Ramos (cell line): Measurements from ENCODE around the gene OIP5.
"Not testable (repeated sequence)": the region's sequence is repeated elsewhere in the genome, so short reads cannot be mapped to it uniquely, and the experiment has no call there.

ENCODE experiments used
- in situ Hi-C: fragments of 300-500 bp; cut with MboI; formaldehyde crosslinking; loops from one replicate; pipeline ENCODE4 v1.14.3; 2022; ENCODE audit warnings: low sequenced_read_pairs; ENCODE audit not compliant: unreplicated experiment

OIP5 gene

GRCh38 chr15:41304149-41304770 is 28.1 kb downstream of the OIP5 start:
- in situ Hi-C loops, result no loop called here

GRCh38 chr15:41301587-41301986 is 30.8 kb downstream of the OIP5 start:
- in situ Hi-C loops, result no loop called here

DNA sequence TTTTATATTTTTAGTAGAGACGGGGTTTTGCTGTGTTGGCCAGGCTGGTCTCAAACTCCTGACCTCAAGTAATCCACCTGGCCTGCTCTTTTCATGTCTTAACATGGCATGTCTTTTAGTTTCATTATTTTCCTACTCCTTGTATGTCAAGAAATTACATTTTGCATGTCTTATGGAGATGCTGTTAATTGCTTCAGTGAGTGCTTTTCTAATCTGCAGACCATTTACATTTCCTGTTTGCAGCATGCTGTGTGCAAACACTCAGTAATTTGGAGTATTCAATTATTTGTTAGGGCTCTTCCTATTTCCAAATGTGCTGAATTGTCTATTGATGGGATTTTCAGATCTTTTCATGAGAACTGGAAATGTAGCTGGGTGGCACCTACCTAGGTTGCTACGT is 31.3 kb downstream of the OIP5 start:
- in situ Hi-C loops, result not testable (repeated sequence)

DNA sequence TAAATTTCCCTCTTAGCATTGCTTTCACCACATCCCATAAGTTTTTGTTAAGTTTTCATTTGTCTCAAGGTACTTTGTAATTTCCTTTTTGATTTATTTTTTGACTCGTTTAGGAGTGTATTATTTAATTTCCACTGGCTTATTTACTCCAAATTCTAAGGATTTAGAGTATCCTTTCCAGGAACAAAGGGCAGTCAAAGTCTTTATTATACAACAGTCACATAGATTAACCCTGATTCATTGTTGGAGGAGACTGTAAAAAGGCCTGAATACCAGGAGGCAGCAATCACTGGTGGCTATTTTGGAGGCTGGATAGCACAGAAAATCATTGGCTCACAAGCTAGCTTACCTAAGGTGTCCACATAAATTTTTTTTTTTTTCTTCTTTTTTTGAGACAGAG is 39.9 kb downstream of the OIP5 start:
- in situ Hi-C loops, result no loop called here

- in situ Hi-C loops, result no loop called here
Observed at GRCh38 chr15:41291065-41291631, 41.2 kb downstream of the OIP5 start.

DNA sequence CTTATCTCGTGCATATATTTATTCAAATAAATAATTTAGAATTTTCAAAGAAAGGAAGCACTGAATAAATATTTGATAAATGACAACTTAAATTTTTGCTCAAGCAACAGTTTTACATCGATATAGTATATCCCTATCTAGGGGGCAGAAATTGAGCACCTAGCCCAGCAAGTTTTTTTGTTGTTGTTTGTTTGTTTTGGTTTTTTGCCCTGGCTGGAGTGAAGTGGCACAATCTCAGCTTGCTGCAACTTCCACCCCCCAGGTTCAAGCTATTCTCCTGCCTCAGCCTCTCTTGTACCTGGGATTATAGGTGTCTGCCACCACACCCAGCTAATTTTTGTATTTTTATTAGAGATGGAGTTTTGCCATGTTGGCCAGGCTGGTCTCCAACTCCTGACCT is 42.4 kb downstream of the OIP5 start:
- in situ Hi-C loops, result no loop called here

GRCh38 chr15:41288464-41288863 is 43.9 kb downstream of the OIP5 start:
- in situ Hi-C loops, result no loop called here

- in situ Hi-C loops, result no loop called here
Observed at GRCh38 chr15:41286665-41287333, 45.6 kb downstream of the OIP5 start.

DNA sequence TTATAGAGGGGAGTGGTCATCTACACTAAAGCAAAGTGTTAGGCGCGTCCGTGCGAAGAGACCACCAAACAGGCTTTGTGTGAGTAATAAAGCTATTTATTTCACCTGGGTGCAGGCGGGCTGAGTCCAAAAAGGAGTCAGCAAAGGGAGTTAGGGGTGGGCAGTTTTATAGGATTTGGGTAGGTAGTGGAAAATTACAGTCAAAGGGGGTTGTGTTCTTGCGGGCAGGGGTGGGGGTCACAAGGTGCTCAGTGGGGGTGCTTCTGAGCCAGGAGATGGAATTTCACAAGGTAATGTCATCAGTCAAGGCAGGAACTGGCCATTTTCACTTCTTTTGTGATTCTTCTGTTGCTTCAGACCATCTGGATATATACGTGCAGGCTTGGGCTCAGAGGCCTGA is 47.1 kb downstream of the OIP5 start:
- in situ Hi-C loops, result no loop called here

DNA sequence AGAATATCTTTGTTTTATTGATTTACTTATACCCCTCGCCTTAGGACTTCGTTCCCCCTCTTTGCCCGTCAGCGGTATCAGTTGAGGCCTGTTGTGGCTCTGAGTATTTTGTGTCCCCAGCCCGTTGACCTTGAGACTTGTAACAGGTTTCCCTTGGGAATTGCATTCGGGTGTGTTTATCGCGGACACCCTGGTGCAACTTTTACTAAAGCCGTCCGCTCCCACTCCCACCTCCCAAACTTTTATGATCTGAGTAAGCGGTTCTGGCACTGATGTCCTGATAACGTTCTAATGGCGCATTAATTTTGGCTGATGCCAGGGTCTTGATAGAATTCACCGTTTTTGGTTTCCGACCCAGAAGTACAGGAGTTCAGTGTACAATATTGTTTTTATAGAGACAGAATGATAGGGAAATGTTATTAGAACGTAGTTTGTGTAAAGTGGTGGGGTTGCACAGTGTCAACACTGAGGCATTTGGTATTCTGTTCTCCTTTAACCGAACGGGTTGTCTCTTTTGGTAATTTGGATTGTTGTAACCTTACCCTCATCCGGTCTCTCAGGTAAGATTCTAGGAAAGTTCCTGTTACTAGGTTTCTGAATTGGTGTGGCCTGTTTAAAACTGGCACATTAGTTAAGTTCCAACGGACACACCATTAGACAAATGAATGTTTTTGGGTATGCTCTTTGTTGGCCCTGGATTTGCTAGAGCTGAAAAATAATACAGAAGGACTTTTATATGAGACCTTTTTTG is 47.8 kb downstream of the OIP5 start:
- in situ Hi-C loops, result no loop called here

GRCh38 chr15:41283653-41284426 is 48.6 kb downstream of the OIP5 start:
- in situ Hi-C loops, result no loop called here

DNA sequence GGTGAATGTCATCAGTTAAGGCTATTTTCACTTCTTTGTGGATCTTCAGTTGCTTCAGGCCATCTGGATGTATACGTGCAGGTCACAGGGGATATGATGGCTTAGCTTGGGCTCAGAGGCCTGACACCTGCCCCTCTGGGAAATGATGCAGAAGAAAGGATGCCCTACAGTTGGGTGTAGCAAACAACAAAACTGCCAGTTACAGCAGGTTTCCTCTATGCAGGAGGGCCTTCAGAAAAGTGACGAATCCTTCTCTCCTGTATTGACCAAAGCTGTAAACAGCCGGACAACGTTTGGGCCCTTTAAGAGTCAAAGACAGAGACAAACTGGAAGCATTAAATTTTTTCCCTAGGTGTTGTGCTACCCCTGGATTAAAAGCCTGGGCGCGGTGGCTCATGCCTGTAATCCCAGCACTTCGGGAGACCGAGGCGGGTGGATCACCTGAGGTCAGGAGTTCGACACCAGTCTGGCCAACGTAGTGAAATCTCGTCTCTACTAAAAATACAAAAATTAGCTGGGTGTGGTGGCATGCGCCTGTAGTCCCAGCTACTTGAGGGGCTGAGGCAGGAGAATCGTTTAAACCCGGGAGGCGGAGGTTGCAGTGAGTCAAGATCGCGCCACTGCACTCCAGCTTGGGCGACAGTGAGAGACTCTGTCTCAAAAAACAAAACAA is 49.3 kb downstream of the OIP5 start:
- in situ Hi-C loops, result not testable (repeated sequence)

DNA sequence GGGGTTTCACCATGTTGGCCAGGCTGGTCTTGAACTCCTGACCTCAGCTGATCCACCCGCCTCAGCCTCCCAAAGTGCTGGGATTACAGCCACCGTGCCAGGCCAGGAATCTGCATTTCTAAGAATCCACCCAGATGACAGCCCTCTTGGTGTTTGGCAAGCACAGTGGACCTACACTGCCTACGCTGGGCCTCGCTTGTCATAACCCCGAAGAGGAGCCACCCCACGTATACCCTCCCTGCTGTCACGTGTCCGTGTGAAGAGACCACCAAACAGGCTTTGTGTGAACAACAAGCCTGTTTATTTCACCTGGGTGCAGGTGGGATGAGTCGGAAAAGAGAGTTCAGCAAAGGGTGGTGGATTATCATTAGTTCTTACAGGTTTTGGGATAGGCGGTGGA is 50.0 kb downstream of the OIP5 start:
- in situ Hi-C loops, result not testable (repeated sequence)

DNA sequence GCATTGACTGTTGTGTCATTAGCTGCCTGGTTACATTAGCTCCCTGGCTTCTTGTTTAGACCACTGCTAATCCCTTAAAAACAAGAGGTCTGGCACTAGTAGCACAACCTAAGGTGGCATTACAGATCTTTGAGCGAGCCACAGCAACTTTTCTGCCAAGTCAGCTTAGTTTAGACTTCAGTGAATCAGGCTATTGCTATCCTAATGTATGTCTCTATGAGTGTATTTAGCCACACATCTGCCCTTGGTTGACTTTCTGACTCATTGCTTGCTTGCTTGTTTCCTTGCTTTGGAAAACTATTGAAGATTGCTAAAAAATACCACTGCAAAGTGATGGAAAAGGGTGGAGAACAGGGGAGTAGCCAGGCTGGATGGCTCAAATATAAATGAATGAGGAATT is 51.2 kb downstream of the OIP5 start:
- in situ Hi-C loops, result no loop called here

DNA sequence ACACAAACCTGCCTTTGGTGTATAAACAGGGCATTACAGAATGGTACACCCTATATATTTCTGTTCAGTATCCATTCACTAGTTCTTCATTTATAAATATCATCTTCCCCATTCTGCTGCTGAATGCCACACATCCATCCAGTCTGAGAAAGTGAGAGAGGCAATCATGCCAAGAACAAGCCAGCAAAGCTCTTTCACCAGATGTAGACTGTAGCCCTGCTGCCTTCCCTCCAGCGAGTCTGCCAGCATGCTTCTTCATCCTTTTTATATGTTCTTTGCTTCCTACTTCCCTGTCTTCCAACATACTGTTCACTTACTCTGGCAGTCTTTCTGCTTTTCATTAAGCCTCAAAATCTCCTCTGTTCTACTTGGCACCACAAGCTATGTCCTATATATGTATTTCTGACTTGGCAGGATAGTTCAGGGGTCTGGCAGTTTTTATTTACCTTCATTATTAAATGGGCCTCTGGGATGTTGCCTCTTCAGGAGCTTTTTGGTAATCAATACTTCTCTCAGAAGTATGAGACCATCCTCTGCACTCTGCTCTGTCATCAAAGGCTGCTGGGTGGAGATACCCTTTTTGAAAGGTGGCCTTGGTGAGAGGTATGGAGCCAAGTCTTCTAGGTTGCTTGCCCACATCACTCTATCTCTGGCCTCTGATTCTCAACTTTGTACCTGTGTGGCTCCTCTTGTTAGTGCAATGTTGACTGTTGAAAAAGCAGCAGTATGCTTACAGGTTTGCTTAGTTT is 52.7 kb downstream of the OIP5 start:
- in situ Hi-C loops, result no loop called here

DNA sequence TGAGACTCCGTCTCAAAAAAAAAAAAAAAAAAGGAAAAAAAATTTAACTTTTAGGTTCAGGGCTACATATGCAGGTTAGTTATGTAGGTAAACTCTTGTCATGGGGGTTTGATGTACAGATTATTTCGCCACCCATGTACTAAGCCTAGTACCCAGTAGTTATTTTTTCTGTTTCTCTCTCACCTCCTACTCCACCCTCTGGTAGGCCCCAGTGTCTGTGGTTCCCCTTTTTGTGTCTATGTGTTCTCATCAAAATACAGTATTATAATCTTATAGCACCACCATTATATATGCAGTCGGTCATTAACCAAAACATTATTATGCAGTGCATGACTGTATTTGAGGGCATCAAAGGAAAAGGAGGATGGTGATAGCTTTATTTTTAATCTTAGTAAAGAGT is 54.1 kb downstream of the OIP5 start:
- in situ Hi-C loops, result no loop called here

GRCh38 chr15:41276831-41277230 is 55.6 kb downstream of the OIP5 start:
- in situ Hi-C loops, result no loop called here

- in situ Hi-C loops, result no loop called here
Observed at GRCh38 chr15:41269887-41270286, 62.5 kb downstream of the OIP5 start.

GRCh38 chr15:41263891-41264351 is 68.5 kb downstream of the OIP5 start:
- in situ Hi-C loops, result no loop called here
